IMR-90 (cell line): ENCODE results near the gene PKM. TPM values are rescaled to one million over a fixed set of nuclear protein-coding genes. Genes with fewer than 3 reads are reported as not detected.

Experiments used
- ATAC-seq: fragments of 200-7000 bp; cut with Tn5 transposase; 2 replicates; pipeline ENCODE4 v1.9.1; 2020; ENCODE audit warnings: low read depth, mild to moderate bottlenecking, moderate library complexity
- BruUV-seq: library from RNA; stranded (reverse); fragments of 400-500 nt; replicated peaks from 2 replicates; lab custom pipeline; 2021; lab: Mats Ljungman, UMichigan
- CTCF ChIA-PET: fragments of 300-600 bp; formaldehyde crosslinking; extraction: SDS; loops from one replicate; lab custom pipeline; 2021; ENCODE audit warnings: antibody characterized with exemption; lab: Yijun Ruan, JAX
- POLR2A ChIA-PET: fragments of 300-600 bp; sonication (Branson Sonifier 250); formaldehyde crosslinking; loops from one replicate; lab custom pipeline; 2022; ENCODE audit warnings: antibody characterized with exemption; ENCODE audit not compliant: unreplicated experiment; lab: Charles Lee
- DNase-seq: peaks from one replicate; pipeline ENCODE4 v3.0.0; 2013
- H2AFZ ChIP-seq: replicated peaks from 2 replicates; pipeline ENCODE3; 2013; ENCODE audit warnings: low read length, mild to moderate bottlenecking; ENCODE audit not compliant: poor library complexity
- H2AK5ac ChIP-seq: 2 replicates; pipeline ENCODE4 v1.6.1; 2013; ENCODE audit warnings: low read depth, low read length, inconsistent platforms
- H2AK9ac ChIP-seq: replicated peaks from 2 replicates; pipeline ENCODE3; 2013; ENCODE audit warnings: mild to moderate bottlenecking, low read depth, low read length, moderate library complexity; ENCODE audit not compliant: poor library complexity
- H2BK120ac ChIP-seq: 2 replicates; pipeline ENCODE4 v1.6.1; 2013; ENCODE audit warnings: low read depth, low read length, inconsistent platforms
- H2BK15ac ChIP-seq: 3 replicates; pipeline ENCODE4 v1.6.1; 2013; ENCODE audit warnings: low read depth, low read length, inconsistent platforms
- H2BK20ac ChIP-seq: 2 replicates; pipeline ENCODE4 v1.6.1; 2013; ENCODE audit warnings: low read depth, mild to moderate bottlenecking, inconsistent platforms, low read length, moderate library complexity
- H2BK5ac ChIP-seq: 2 replicates; pipeline ENCODE4 v1.6.1; 2013; ENCODE audit warnings: mild to moderate bottlenecking, low read depth, low read length, inconsistent platforms; ENCODE audit not compliant: poor library complexity, severe bottlenecking
- H3K14ac ChIP-seq: replicated peaks from 2 replicates; pipeline ENCODE4 v1.6.1; 2013; ENCODE audit warnings: low read depth, low read length, inconsistent platforms
- H3K18ac ChIP-seq: 2 replicates; pipeline ENCODE4 v1.6.1; 2013; ENCODE audit warnings: low read depth, low read length, control low read depth
- H3K23ac ChIP-seq: 2 replicates; pipeline ENCODE4 v1.6.1; 2013; ENCODE audit warnings: low read depth, low read length, inconsistent platforms
- H3K27ac ChIP-seq: 2 replicates; pipeline ENCODE4 v1.5.1; 2013; ENCODE audit warnings: mild to moderate bottlenecking, control low read depth, low read length; ENCODE audit not compliant: insufficient read depth
- H3K27me3 ChIP-seq: 2 replicates; pipeline ENCODE4 v1.6.1; 2013; ENCODE audit warnings: low read length; ENCODE audit not compliant: control insufficient read depth, insufficient read depth
- H3K36me3 ChIP-seq: 2 replicates; pipeline ENCODE4 v1.6.1; 2013; ENCODE audit warnings: low read length, mixed read lengths; ENCODE audit not compliant: control insufficient read depth, insufficient read depth
- H3K4ac ChIP-seq: 2 replicates; pipeline ENCODE4 v1.6.1; 2013; ENCODE audit warnings: low read depth, low read length, inconsistent platforms
- H3K4me1 ChIP-seq: 2 replicates; pipeline ENCODE4 v1.6.1; 2013; ENCODE audit warnings: low read length, mixed read lengths; ENCODE audit not compliant: control insufficient read depth, insufficient read depth
- H3K4me2 ChIP-seq: 2 replicates; pipeline ENCODE4 v1.6.1; 2013; ENCODE audit warnings: low read depth, mild to moderate bottlenecking, control low read depth, low read length, moderate library complexity
- H3K4me3 ChIP-seq: 2 replicates; pipeline ENCODE4 v1.5.1; 2013; ENCODE audit warnings: low read depth, mild to moderate bottlenecking, control low read depth, low read length, moderate library complexity; ENCODE audit not compliant: insufficient read depth
- H3K56ac ChIP-seq: 2 replicates; pipeline ENCODE4 v1.6.1; 2013; ENCODE audit warnings: low read length, inconsistent platforms; ENCODE audit not compliant: insufficient read depth; ENCODE audit errors: extremely low read depth
- H3K79me1 ChIP-seq, 2 experiments: 2 replicates each; pipeline ENCODE4 v1.6.1; 2013; ENCODE audit warnings: low read length in 2 of 2, inconsistent platforms in 1 of 2, low read depth in 1 of 2
- H3K9ac ChIP-seq: 2 replicates; pipeline ENCODE4 v1.6.1; 2013; ENCODE audit warnings: low read depth, low read length, control low read depth
- H3K9me1 ChIP-seq: 2 replicates; pipeline ENCODE4 v1.6.1; 2013; ENCODE audit warnings: low read length, inconsistent platforms; ENCODE audit not compliant: insufficient read depth
- H3K9me3 ChIP-seq: 2 replicates; pipeline ENCODE4 v1.6.1; 2013; ENCODE audit warnings: low read length; ENCODE audit not compliant: control insufficient read depth, insufficient read depth
- H4K20me1 ChIP-seq: 2 replicates; pipeline ENCODE4 v1.6.1; 2013; ENCODE audit warnings: low read length, inconsistent platforms; ENCODE audit not compliant: insufficient read depth
- H4K5ac ChIP-seq: 2 replicates; pipeline ENCODE4 v1.6.1; 2013; ENCODE audit warnings: mild to moderate bottlenecking, low read depth, low read length, control low read depth
- H4K8ac ChIP-seq, 2 experiments: 2 replicates each; pipeline ENCODE4 v1.6.1; 2013; ENCODE audit warnings: low read depth in 2 of 2, low read length in 2 of 2, control low read depth in 1 of 2, inconsistent platforms in 1 of 2
- H4K91ac ChIP-seq: 2 replicates; pipeline ENCODE4 v1.6.1; 2013; ENCODE audit warnings: low read depth, low read length, inconsistent platforms; ENCODE audit not compliant: insufficient read depth
- BHLHE40 ChIP-seq: fragments of 150-350 bp; IDR thresholded peaks from 2 replicates; pipeline ENCODE4 v1.6.1; 2016; ENCODE audit warnings: mild to moderate bottlenecking, low read depth, low read length
- CEBPB ChIP-seq: IDR thresholded peaks from 2 replicates; pipeline ENCODE4 v1.6.1; 2012; ENCODE audit warnings: low read depth, low read length, improper control_type of control experiment
- CHD1 ChIP-seq: IDR thresholded peaks from 2 replicates; pipeline ENCODE4 v1.6.1; 2012; ENCODE audit warnings: low read depth, low read length, improper control_type of control experiment
- FOS ChIP-seq: fragments of 150-350 bp; IDR thresholded peaks from 2 replicates; pipeline ENCODE4 v1.6.1; 2016; ENCODE audit warnings: low read depth, low read length
- MAFK ChIP-seq: IDR thresholded peaks from 2 replicates; pipeline ENCODE4 v1.6.1; 2012; ENCODE audit warnings: low read depth, low read length, improper control_type of control experiment
- MAZ ChIP-seq: IDR thresholded peaks from 2 replicates; pipeline ENCODE4 v1.6.1; 2012; ENCODE audit warnings: low read depth, mild to moderate bottlenecking, low read length, improper control_type of control experiment, moderate library complexity, borderline replicate concordance
- MXI1 ChIP-seq: IDR thresholded peaks from 2 replicates; pipeline ENCODE4 v1.6.1; 2012; ENCODE audit warnings: low read depth, mild to moderate bottlenecking, low read length, moderate library complexity, borderline replicate concordance
- POLR2A ChIP-seq: IDR thresholded peaks from 2 replicates; pipeline ENCODE4 v1.6.1; 2012; ENCODE audit warnings: mild to moderate bottlenecking, low read depth, low read length
- RAD21 ChIP-seq: IDR thresholded peaks from 2 replicates; pipeline ENCODE4 v1.6.1; 2012; ENCODE audit warnings: low read length, improper control_type of control experiment
- RCOR1 ChIP-seq: IDR thresholded peaks from 2 replicates; pipeline ENCODE4 v1.6.1; 2012; ENCODE audit warnings: mild to moderate bottlenecking, low read length, improper control_type of control experiment; ENCODE audit not compliant: insufficient replicate concordance
- RFX5 ChIP-seq: IDR thresholded peaks from 2 replicates; pipeline ENCODE4 v1.8.0; 2012; ENCODE audit warnings: low read depth, mild to moderate bottlenecking, low read length, moderate library complexity
- SMC3 ChIP-seq: fragments of 150-350 bp; IDR thresholded peaks from 2 replicates; pipeline ENCODE4 v1.6.1; 2016; ENCODE audit warnings: low read depth, mild to moderate bottlenecking, antibody characterized with exemption, low read length, moderate library complexity
- WGBS, 2 experiments: methylation state at CpG; one replicate each; pipeline versions ENCODE4 v1.1.5 to v1.1.7; 2013; ENCODE audit warnings: missing lambda C conversion rate in 2 of 2; ENCODE audit not compliant: insufficient read length in 1 of 2; ENCODE audit errors: extremely low coverage in 2 of 2; 5-methylcytosine and 5-hydroxymethylcytosine counted together
- dilution Hi-C: fragments of 300-500 bp; cut with HindIII; formaldehyde crosslinking; loops from one replicate; pipeline ENCODE4 v1.14.3; 2018; ENCODE audit warnings: low sequenced_read_pairs; ENCODE audit not compliant: unreplicated experiment
- in situ Hi-C: fragments of 300-500 bp; cut with MboI; formaldehyde crosslinking; loops from 3 replicates; pipeline ENCODE4 v1.14.3; 2019; ENCODE audit warnings: low sequenced_read_pairs, inconsistent platforms, mixed read lengths
- intact Hi-C: fragments of 100-400 bp; cut with micrococcal nuclease; formaldehyde crosslinking; loops from 2 replicates; pipeline ENCODE4 v1.10.0; 2022
- polyA plus RNA-seq, 3 experiments: library from polyadenylated mRNA; depleted of rRNA; stranded (reverse); fragments of >200 nt; gene quantifications; 2 replicates each; pipeline ENCODE4 v1.2.3, GENCODE V29; 2012; ENCODE audit warnings: low replicate concordance in 1 of 3
- total RNA-seq: library from RNA; depleted of rRNA; stranded (reverse); fragments of >200 nt; gene quantifications from 2 replicates; pipeline ENCODE4 v1.2.3, GENCODE V29; 2012
- TF ChIP-seq, protein P1 (sequence below): conservative IDR thresholded peaks from 2 replicates; pipeline ENCODE4 v1.5.1; 2012; ENCODE audit warnings: mild to moderate bottlenecking, low read depth, low read length, improper control_type of control experiment
- TF ChIP-seq, protein P2 (sequence below): fragments of 150-350 bp; IDR thresholded peaks from 2 replicates; pipeline ENCODE4 v1.6.1; 2017; ENCODE audit warnings: mild to moderate bottlenecking, antibody characterized with exemption, low read length, low read depth
- TF ChIP-seq, protein P3 (sequence below): fragments of 150-350 bp; IDR thresholded peaks from 2 replicates; pipeline ENCODE4 v1.6.1; 2016; ENCODE audit warnings: low read depth, mild to moderate bottlenecking, low read length, moderate library complexity, borderline replicate concordance

PKM gene
- total and polyA plus RNA-seq, 2 of the 4 experiments (the other 2 are of a cell fraction), result 2,219 to 3,859 TPM

GRCh38 chr15:72175186-72176044, 55.6 kb downstream of the PKM start:
- POLR2A ChIA-PET, result interaction anchor here (0.9 kb wide), 1 partner anchor 18 kb away, joined by 4 read pairs; no protein-coding TSS in a partner anchor
- H3K36me3 ChIP-seq, result no peaks in the 10 kb centered on the region
- no peak overlapping the region for H3K9ac ChIP-seq
- DNase-seq (no peak), ATAC-seq (no peak)
- H3K4ac ChIP-seq, result no peak overlapping the region
- H2AFZ ChIP-seq, result no peak overlapping the region
- H3K9me3 ChIP-seq, result no peaks in the 10 kb centered on the region
- dilution Hi-C loops (no loop called here), in situ Hi-C loops (no loop called here), intact Hi-C loops (no loop called here)
- no peak overlapping the region for H4K8ac ChIP-seq
- H3K14ac ChIP-seq, result no peak overlapping the region
- no peak overlapping the region for H3K23ac ChIP-seq
- H4K91ac ChIP-seq, result no peak overlapping the region
- H3K4me3 ChIP-seq, result no peak overlapping the region
- no TSS peak for BruUV-seq
- WGBS, 2 experiments, result 73% methylated on average over 8 of the region's 15 CpGs; no CpG with 5 or more reads in 1 of the 2 experiments
- CTCF ChIA-PET, result no interaction called here
- peaks cover 47% of the 10 kb centered on the region for H3K27me3 ChIP-seq
- H2BK20ac ChIP-seq, result no peak overlapping the region
- no peak overlapping the region for H4K5ac ChIP-seq
- H3K9me1 ChIP-seq, result no peaks in the 10 kb centered on the region; the same call in 1 of the 2 replicates
- no peak overlapping the region for H2BK5ac ChIP-seq
- H3K18ac ChIP-seq, result no peak overlapping the region
- H3K27ac ChIP-seq, result no peak overlapping the region
- no peaks in the 10 kb centered on the region for H4K20me1 ChIP-seq
- H2BK120ac ChIP-seq, result no peak overlapping the region
- H2AK9ac ChIP-seq, result no peak overlapping the region
- no peak overlapping the region for H2AK5ac ChIP-seq
- no peaks in the 10 kb centered on the region for H3K4me1 ChIP-seq
- H3K4me2 ChIP-seq, result no peak overlapping the region
- no peaks in the 10 kb centered on the region for H3K79me1 ChIP-seq
- H3K56ac ChIP-seq, result no peak overlapping the region
- H2BK15ac ChIP-seq, result no peak overlapping the region
- TF ChIP-seq MXI1 (no peak), POLR2A (no peak), SMC3 (no peak), RCOR1 (no peak), MAFK (no peak), FOS (no peak), CEBPB (no peak), MAZ (no peak), CHD1 (no peak), RAD21 (no peak), BHLHE40 (no peak), RFX5 (no peak)
- TF ChIP-seq, protein P1, sequence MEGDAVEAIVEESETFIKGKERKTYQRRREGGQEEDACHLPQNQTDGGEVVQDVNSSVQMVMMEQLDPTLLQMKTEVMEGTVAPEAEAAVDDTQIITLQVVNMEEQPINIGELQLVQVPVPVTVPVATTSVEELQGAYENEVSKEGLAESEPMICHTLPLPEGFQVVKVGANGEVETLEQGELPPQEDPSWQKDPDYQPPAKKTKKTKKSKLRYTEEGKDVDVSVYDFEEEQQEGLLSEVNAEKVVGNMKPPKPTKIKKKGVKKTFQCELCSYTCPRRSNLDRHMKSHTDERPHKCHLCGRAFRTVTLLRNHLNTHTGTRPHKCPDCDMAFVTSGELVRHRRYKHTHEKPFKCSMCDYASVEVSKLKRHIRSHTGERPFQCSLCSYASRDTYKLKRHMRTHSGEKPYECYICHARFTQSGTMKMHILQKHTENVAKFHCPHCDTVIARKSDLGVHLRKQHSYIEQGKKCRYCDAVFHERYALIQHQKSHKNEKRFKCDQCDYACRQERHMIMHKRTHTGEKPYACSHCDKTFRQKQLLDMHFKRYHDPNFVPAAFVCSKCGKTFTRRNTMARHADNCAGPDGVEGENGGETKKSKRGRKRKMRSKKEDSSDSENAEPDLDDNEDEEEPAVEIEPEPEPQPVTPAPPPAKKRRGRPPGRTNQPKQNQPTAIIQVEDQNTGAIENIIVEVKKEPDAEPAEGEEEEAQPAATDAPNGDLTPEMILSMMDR, result no peak
- TF ChIP-seq, protein P2, sequence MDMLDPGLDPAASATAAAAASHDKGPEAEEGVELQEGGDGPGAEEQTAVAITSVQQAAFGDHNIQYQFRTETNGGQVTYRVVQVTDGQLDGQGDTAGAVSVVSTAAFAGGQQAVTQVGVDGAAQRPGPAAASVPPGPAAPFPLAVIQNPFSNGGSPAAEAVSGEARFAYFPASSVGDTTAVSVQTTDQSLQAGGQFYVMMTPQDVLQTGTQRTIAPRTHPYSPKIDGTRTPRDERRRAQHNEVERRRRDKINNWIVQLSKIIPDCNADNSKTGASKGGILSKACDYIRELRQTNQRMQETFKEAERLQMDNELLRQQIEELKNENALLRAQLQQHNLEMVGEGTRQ, result no peak
- TF ChIP-seq, protein P3, sequence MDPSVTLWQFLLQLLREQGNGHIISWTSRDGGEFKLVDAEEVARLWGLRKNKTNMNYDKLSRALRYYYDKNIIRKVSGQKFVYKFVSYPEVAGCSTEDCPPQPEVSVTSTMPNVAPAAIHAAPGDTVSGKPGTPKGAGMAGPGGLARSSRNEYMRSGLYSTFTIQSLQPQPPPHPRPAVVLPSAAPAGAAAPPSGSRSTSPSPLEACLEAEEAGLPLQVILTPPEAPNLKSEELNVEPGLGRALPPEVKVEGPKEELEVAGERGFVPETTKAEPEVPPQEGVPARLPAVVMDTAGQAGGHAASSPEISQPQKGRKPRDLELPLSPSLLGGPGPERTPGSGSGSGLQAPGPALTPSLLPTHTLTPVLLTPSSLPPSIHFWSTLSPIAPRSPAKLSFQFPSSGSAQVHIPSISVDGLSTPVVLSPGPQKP, result no peak
